Fibroblast of pulmonary artery (primary cell): Measurements from ENCODE around the gene ABCC10.

ENCODE experiments used
- DNase-seq: peaks from one replicate; pipeline ENCODE4 v3.0.0-alpha.2; 2010; ENCODE audit warnings: low read depth
- H3K4me3 ChIP-seq: replicated peaks from 2 replicates; pipeline ENCODE4 v1.5.1; 2011; ENCODE audit warnings: low read depth, mild to moderate bottlenecking, control low read depth, low read length, moderate library complexity
- CTCF ChIP-seq: IDR thresholded peaks from 2 replicates; pipeline ENCODE4 v1.5.1; 2011; ENCODE audit warnings: mild to moderate bottlenecking, control low read depth, low read length, inconsistent platforms; ENCODE audit errors: missing control alignments

Gene ABCC10

GRCh38 chr6:43445576-43445975 is 18.2 kb downstream of the ABCC10 start:
- no peak for DNase-seq
- no peak overlapping the region for H3K4me3 ChIP-seq
- no peak for TF ChIP-seq CTCF

GRCh38 chr6:43447604-43448003 is 20.3 kb downstream of the ABCC10 start:
- no peak for TF ChIP-seq CTCF
- no peak overlapping the region for H3K4me3 ChIP-seq
- DNase-seq: no peak

GRCh38 chr6:43448916-43449315 is 21.6 kb downstream of the ABCC10 start:
- no peak for DNase-seq
- TF ChIP-seq CTCF: no peak
- H3K4me3 ChIP-seq: no peak overlapping the region

GRCh38 chr6:43450699-43451131 is 23.4 kb downstream of the ABCC10 start:
- DNase-seq: no peak
- H3K4me3 ChIP-seq: no peak overlapping the region
- TF ChIP-seq CTCF: no peak

GRCh38 chr6:43451348-43451747 is 24.0 kb downstream of the ABCC10 start:
- DNase-seq: no peak
- TF ChIP-seq CTCF: no peak

GRCh38 chr6:43451939-43452338 is 24.6 kb downstream of the ABCC10 start:
- no peak overlapping the region for H3K4me3 ChIP-seq
- no peak for TF ChIP-seq CTCF
- no peak for DNase-seq

More at GRCh38 chr6:43451348-43451747, 24.0 kb downstream of the ABCC10 start:
- no peak overlapping the region for H3K4me3 ChIP-seq

GRCh38 chr6:43452896-43453295 is 25.6 kb downstream of the ABCC10 start:
- DNase-seq: no peak
- no peak for TF ChIP-seq CTCF
- H3K4me3 ChIP-seq: no peak overlapping the region
